HepG2 (cell line): ENCODE data around the gene WDR91. TPM values are rescaled to one million over a fixed set of nuclear protein-coding genes. Genes with fewer than 3 reads are reported as not detected.

Source experiments
- ATAC-seq: fragments of 200-7000 bp; cut with Tn5 transposase; 3 replicates; pipeline ENCODE4 v1.9.1; 2020; ENCODE audit warnings: mild to moderate bottlenecking, moderate library complexity
- BruUV-seq: library from RNA; stranded (reverse); fragments of 400-500 nt; replicated peaks from 2 replicates; lab custom pipeline; 2021; lab: Mats Ljungman, UMichigan
- CTCF ChIA-PET: fragments of 300-600 bp; formaldehyde crosslinking; extraction: SDS; loops from one replicate; lab custom pipeline; 2021; ENCODE audit warnings: low total read pairs, inconsistent platforms, low intra/inter-chr PET ratio; lab: Yijun Ruan, JAX
- POLR2A ChIA-PET: fragments of 350-600 bp; sonication (Branson Sonifier 250); formaldehyde crosslinking; loops from one replicate; lab custom pipeline; 2020; ENCODE audit warnings: antibody characterized with exemption, inconsistent platforms; lab: Yijun Ruan, JAX
- DNase-seq: peaks from one replicate; pipeline ENCODE4 v3.0.0-alpha.2; 2015; ENCODE audit warnings: low spot score
- FAIRE-seq: peaks from 3 replicates; lab custom pipeline; 2011; peaks lifted over from hg19 to GRCh38; lab: Jason Lieb, UNC
- H2AFZ ChIP-seq: one replicate; pipeline ENCODE4 v1.6.1; 2011; ENCODE audit warnings: low read length, inconsistent platforms
- H3K27ac ChIP-seq: fragments of 300-600 bp; 3 replicates; pipeline ENCODE4 v1.8.0; 2011; ENCODE audit warnings: mixed run types, mild to moderate bottlenecking, mixed read lengths, low read length, inconsistent platforms; ENCODE audit not compliant: insufficient read depth; ENCODE audit errors: extremely low read length
- H3K27me3 ChIP-seq, 2 experiments: fragments of 200-600 bp in 1 of 2; 2 replicates in 1 of 2; 3 replicates in 1 of 2; pipeline versions ENCODE4 v1.6.0 to v1.8.0; 2011; ENCODE audit warnings: low read length in 2 of 2, mild to moderate bottlenecking in 2 of 2, moderate library complexity in 2 of 2, inconsistent platforms in 1 of 2; ENCODE audit not compliant: insufficient read depth in 2 of 2, control insufficient read depth in 1 of 2
- H3K36me3 ChIP-seq, 2 experiments: fragments of 200-600 bp in 1 of 2; replicated peaks in 1 of 2; 2 replicates in 1 of 2; 3 replicates in 1 of 2; pipeline versions ENCODE4 v1.5.1 to v1.8.0; 2011; ENCODE audit warnings: low read length in 2 of 2, inconsistent platforms in 1 of 2; ENCODE audit not compliant: insufficient read depth in 2 of 2, control insufficient read depth in 1 of 2
- H3K4me1 ChIP-seq: 2 replicates; pipeline ENCODE4 v1.5.1; 2012; ENCODE audit warnings: low read length, inconsistent platforms; ENCODE audit not compliant: insufficient read depth
- H3K4me2 ChIP-seq: 2 replicates; pipeline ENCODE4 v1.6.0; 2011; ENCODE audit warnings: low read depth, low read length, inconsistent platforms
- H3K4me3 ChIP-seq, 3 experiments: fragments of 200-600 bp in 1 of 3; sonication (generic), shearing (Covaris generic) in 1 of 3; replicated peaks in 1 of 3; 2 replicates each; pipeline ENCODE4 v1.5.1; 2011 to 2016; ENCODE audit warnings: low read length in 3 of 3, inconsistent platforms in 2 of 3, low read depth in 2 of 3, mild to moderate bottlenecking in 2 of 3, control low read depth in 1 of 3, mixed read lengths in 1 of 3; ENCODE audit not compliant: insufficient read depth in 1 of 3
- H3K79me2 ChIP-seq: one replicate; pipeline ENCODE4 v1.6.1; 2011; ENCODE audit warnings: low read length, inconsistent platforms; ENCODE audit not compliant: insufficient read depth
- H3K9ac ChIP-seq: 2 replicates; pipeline ENCODE4 v1.6.0; 2011; ENCODE audit warnings: mild to moderate bottlenecking, low read depth, low read length, inconsistent platforms; ENCODE audit not compliant: insufficient read depth
- H3K9me3 ChIP-seq: 2 replicates; pipeline ENCODE4 v1.5.1; 2012; ENCODE audit warnings: mild to moderate bottlenecking, low read length
- H4K20me1 ChIP-seq: 2 replicates; pipeline ENCODE4 v1.6.0; 2011; ENCODE audit warnings: inconsistent platforms, mild to moderate bottlenecking, low read length, moderate library complexity; ENCODE audit not compliant: insufficient read depth
- AHR ChIP-seq: IDR thresholded peaks from 2 replicates; pipeline ENCODE4 v1.6.1; 2018; ENCODE audit warnings: missing genetic modification reagents, missing compliant biosample characterization
- ATF6 ChIP-seq: sonication (generic); formaldehyde crosslinking; conservative IDR thresholded peaks from 2 replicates; pipeline ENCODE4 v1.4.0; 2020; ENCODE audit warnings: missing genetic modification reagents
- MAFF ChIP-seq: IDR thresholded peaks from 2 replicates; pipeline ENCODE4 v1.6.1; 2011; ENCODE audit warnings: low read depth, low read length, improper control_type of control experiment
- MAFK ChIP-seq, 2 experiments: IDR thresholded peaks in 1 of 2; conservative IDR thresholded peaks in 1 of 2; 2 replicates each; pipeline ENCODE4 v1.6.1; 2011; ENCODE audit warnings: improper control_type of control experiment in 2 of 2, low read length in 2 of 2
- MAZ ChIP-seq, 2 experiments: sonication (generic) in 1 of 2; formaldehyde crosslinking in 1 of 2; IDR thresholded peaks; 2 replicates each; pipeline versions ENCODE4 v1.5.0 to v1.6.1; 2012 to 2020; ENCODE audit warnings: low read depth in 2 of 2, mild to moderate bottlenecking in 2 of 2, borderline replicate concordance in 1 of 2, improper control_type of control experiment in 1 of 2, low read length in 1 of 2, missing genetic modification reagents in 1 of 2, moderate library complexity in 1 of 2
- WGBS: methylation state at CpG from one replicate; pipeline ENCODE4 v1.1.6; 2017; ENCODE audit warnings: low lambda C conversion rate; 5-methylcytosine and 5-hydroxymethylcytosine counted together
- in situ Hi-C: cut with HindIII; loops from 2 replicates; pipeline ENCODE4 v1.10.0; 2017; ENCODE audit warnings: low pct_unique_long_range_greater_than_20kb; ENCODE audit not compliant: extremely low pct_ligation_motif_present
- intact Hi-C: fragments of 100-400 bp; cut with micrococcal nuclease; formaldehyde crosslinking; loops from one replicate; pipeline ENCODE4 v1.10.0; 2022; ENCODE audit not compliant: unreplicated experiment
- polyA plus RNA-seq, 8 experiments: library from polyadenylated mRNA; depleted of rRNA in 3 of 8; stranded (reverse) in 7 of 8; unstranded in 1 of 8; fragments of >200 nt; fragmentation: Illumina TruSeq in 4 of 8; extraction: Trizol in 4 of 8; gene quantifications; 2 replicates each; pipeline versions ENCODE4 v1.2.1 to v1.2.3, GENCODE V29; 2011 to 2016; ENCODE audit warnings: low read depth in 4 of 8, missing spikeins in 1 of 8, mixed read lengths in 1 of 8; ENCODE audit not compliant: insufficient read depth in 1 of 8
- total RNA-seq, 5 experiments: library from RNA; depleted of rRNA; stranded (reverse); fragments of >200 nt; fragmentation: Illumina TruSeq; extraction: Trizol; gene quantifications; 2 replicates each; pipeline ENCODE4 v1.2.3, GENCODE V29; 2016; ENCODE audit warnings: low read depth in 1 of 5

The WDR91 gene
- total and polyA plus RNA-seq, 2 of the 13 experiments (the other 11 are each of a cell fraction or from before 2014, with no cell fraction given): 11.6 to 12.1 TPM

GRCh38 chr7:135189221-135189662 is 22.1 kb downstream of the WDR91 start:
- no peak overlapping the region for H3K4me2 ChIP-seq
- intact Hi-C loops (no loop called here), in situ Hi-C loops (no loop called here)
- no TSS peak for BruUV-seq
- H3K27ac ChIP-seq: no peak overlapping the region
- H3K79me2 ChIP-seq: no peaks in the 10 kb centered on the region
- H4K20me1 ChIP-seq: no peaks in the 10 kb centered on the region
- ATAC-seq (no peak), DNase-seq (no peak), FAIRE-seq (no peak)
- ChIA-PET CTCF (no interaction called here), POLR2A (no interaction called here)
- WGBS: 93% methylated on average over 6 of the region's 6 CpGs
- peaks cover 2 to 58% of the 10 kb centered on the region in 2 experiments for H3K36me3 ChIP-seq
- no peaks in the 10 kb centered on the region for H3K27me3 ChIP-seq
- no peak overlapping the region for H2AFZ ChIP-seq
- H3K9ac ChIP-seq: no peak overlapping the region
- H3K4me3 ChIP-seq: no peak overlapping the region
- no peaks in the 10 kb centered on the region for H3K9me3 ChIP-seq
- H3K4me1 ChIP-seq: peaks cover 11% of the 10 kb centered on the region
- TF ChIP-seq MAFF (peak; percentile 83), ATF6 (no peak), MAZ (IDR thresholded peaks at IDR 0.05; ENCODE audit: borderline replicate concordance, low read depth, low read length) (no peak), MAZ (CRISPR knock-in tag; IDR thresholded peaks at IDR 0.05; ENCODE audit: low read depth) (no peak), AHR (no peak), MAFK (conservative IDR thresholded peaks at IDR 0.05 in 1 of 2, IDR thresholded peaks at IDR 0.05 in 1 of 2; ENCODE audit: low read length in 2 of 2) (peak; percentile 77 to 89)
